ENCODE results near the gene TKT.

The TKT gene

DNA sequence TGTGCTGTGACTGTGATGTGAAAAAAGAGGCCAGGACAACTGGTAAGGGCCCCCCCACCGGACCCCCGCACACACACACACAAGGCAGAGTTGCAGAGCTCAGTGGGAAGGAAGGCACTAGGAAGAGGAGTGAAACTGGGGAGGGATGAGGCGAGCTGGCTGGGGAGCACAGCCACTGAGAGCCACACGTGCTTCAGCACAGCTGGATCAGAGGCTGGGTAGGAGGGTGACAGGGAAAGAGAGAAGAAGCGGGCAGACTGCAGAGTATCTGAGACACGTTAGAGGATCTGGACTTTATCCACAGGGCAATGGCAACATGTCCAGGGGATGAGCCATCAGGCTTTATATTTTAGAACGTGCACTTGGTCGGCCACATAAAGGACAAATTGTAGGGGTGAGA is 38.0 kb upstream of the TKT start:
- POLR2A ChIA-PET: no interaction called here
- TF ChIP-seq ZNF384 (IDR thresholded peaks at IDR 0.05) (no peak), FOXK2 (IDR thresholded peaks at IDR 0.05) (no peak), L3MBTL2 (conservative IDR thresholded peaks at IDR 0.05) (no peak), TARDBP (IDR thresholded peaks at IDR 0.05) (no peak), HDGF (IDR thresholded peaks at IDR 0.05; ENCODE audit: borderline replicate concordance) (no peak), ARNT (IDR thresholded peaks at IDR 0.05) (no peak), SUZ12 (IDR thresholded peaks at IDR 0.05) (no peak)
- CTCF ChIA-PET: no interaction called here

DNA sequence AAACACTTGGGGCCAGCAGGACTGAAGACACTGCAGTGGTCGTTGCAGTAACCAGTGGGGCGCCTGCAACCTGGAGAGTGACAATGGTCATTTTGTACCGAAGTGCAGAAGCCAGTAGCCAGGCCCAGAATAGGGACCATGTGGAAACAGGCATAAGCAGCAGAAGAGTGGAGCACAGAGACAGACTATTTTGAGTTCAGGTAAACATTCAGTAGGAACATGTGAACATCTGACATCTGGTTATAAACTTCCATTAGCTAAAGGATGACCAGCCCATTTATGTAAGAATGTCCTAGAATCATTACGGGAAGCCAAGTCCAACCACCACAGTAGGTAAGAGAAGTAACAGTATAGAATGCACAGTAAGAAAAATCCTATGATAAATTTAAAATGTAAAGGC is 32.4 kb upstream of the TKT start:
- CTCF ChIA-PET: no interaction called here
- POLR2A ChIA-PET: no interaction called here
- TF ChIP-seq BHLHE40 (IDR thresholded peaks at IDR 0.05; ENCODE audit: borderline replicate concordance) (no peak), SUZ12 (IDR thresholded peaks at IDR 0.05) (no peak), ARNT (IDR thresholded peaks at IDR 0.05) (no peak), TARDBP (IDR thresholded peaks at IDR 0.05) (no peak), SP1 (IDR thresholded peaks at IDR 0.05) (no peak), FOXM1 (IDR thresholded peaks at IDR 0.05; ENCODE audit: borderline replicate concordance) (no peak), FOXK2 (IDR thresholded peaks at IDR 0.05) (no peak), L3MBTL2 (conservative IDR thresholded peaks at IDR 0.05) (no peak), LEF1 (IDR thresholded peaks at IDR 0.05; ENCODE audit: borderline replicate concordance) (no peak), PKNOX1 (IDR thresholded peaks at IDR 0.05) (no peak), ELF4 (IDR thresholded peaks at IDR 0.05) (no peak)

More for the DNA sequence above, 38.0 kb upstream of the TKT start:
- DNase-seq (ENCODE audit: extremely low spot score): no peak

GRCh38 chr3:53287131-53287629 is 31.4 kb upstream of the TKT start:
- DNase-seq (ENCODE audit: extremely low spot score): no peak
- POLR2A ChIA-PET: no interaction called here
- CTCF ChIA-PET: no interaction called here
- TF ChIP-seq FOXM1 (IDR thresholded peaks at IDR 0.05; ENCODE audit: borderline replicate concordance) (no peak), L3MBTL2 (conservative IDR thresholded peaks at IDR 0.05) (no peak), FOXK2 (IDR thresholded peaks at IDR 0.05) (no peak), SUZ12 (IDR thresholded peaks at IDR 0.05) (no peak), FOXA1 (IDR thresholded peaks at IDR 0.05) (no peak), TARDBP (IDR thresholded peaks at IDR 0.05) (no peak), NFRKB (IDR thresholded peaks at IDR 0.05) (no peak), ARNT (IDR thresholded peaks at IDR 0.05) (no peak), PKNOX1 (IDR thresholded peaks at IDR 0.05) (no peak), CTBP1 (IDR thresholded peaks at IDR 0.05; ENCODE audit: borderline replicate concordance) (no peak), BHLHE40 (IDR thresholded peaks at IDR 0.05; ENCODE audit: borderline replicate concordance) (no peak), SP1 (IDR thresholded peaks at IDR 0.05) (no peak), ELF4 (IDR thresholded peaks at IDR 0.05) (no peak), HDGF (IDR thresholded peaks at IDR 0.05; ENCODE audit: borderline replicate concordance) (no peak), ZNF384 (IDR thresholded peaks at IDR 0.05) (no peak), LEF1 (IDR thresholded peaks at IDR 0.05; ENCODE audit: borderline replicate concordance) (no peak)

More for the DNA sequence above, 32.4 kb upstream of the TKT start:
- DNase-seq (ENCODE audit: extremely low spot score): no peak

- CTCF ChIA-PET: no interaction called here
- no peak for DNase-seq (ENCODE audit: extremely low spot score)
- TF ChIP-seq L3MBTL2 (conservative IDR thresholded peaks at IDR 0.05): no peak
- no peak for TF ChIP-seq CTBP1 (IDR thresholded peaks at IDR 0.05; ENCODE audit: borderline replicate concordance)
- TF ChIP-seq FOXM1 (IDR thresholded peaks at IDR 0.05; ENCODE audit: borderline replicate concordance): no peak
- no peak for TF ChIP-seq NFRKB (IDR thresholded peaks at IDR 0.05)
- no peak for TF ChIP-seq ELF4 (IDR thresholded peaks at IDR 0.05)
- TF ChIP-seq FOXK2 (IDR thresholded peaks at IDR 0.05): no peak
- POLR2A ChIA-PET: no interaction called here
These were observed 30.9 kb upstream of the TKT start for GRCh38 chr3:53286727-53287126.

GRCh38 chr3:53282581-53282980 is 26.8 kb upstream of the TKT start:
- CTCF ChIA-PET: no interaction called here

DNA sequence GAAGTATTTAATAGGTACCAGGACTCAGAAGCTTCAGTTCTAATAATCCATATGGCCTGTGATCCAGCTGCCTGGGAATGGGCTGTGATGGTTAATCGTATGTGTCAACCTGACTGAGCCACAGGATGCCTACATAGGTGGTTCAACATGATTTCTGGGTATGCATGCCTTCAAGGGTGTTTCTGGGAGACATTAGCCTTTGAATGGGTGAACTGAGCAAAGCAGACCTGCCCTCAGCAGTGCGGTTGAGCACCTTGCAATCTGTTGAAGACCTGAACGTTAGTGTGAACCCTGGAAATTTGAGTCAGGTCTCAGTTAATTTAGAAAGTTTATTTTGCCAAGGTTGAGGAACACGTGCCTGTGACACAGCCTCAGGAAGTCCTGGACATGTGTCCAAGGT is 22.8 kb upstream of the TKT start:
- DNase-seq (ENCODE audit: extremely low spot score): no peak
- CTCF ChIA-PET: no interaction called here
- POLR2A ChIA-PET: no interaction called here
- no peak for TF ChIP-seq SUZ12 (IDR thresholded peaks at IDR 0.05)
- no peak for TF ChIP-seq NFRKB (IDR thresholded peaks at IDR 0.05)
- TF ChIP-seq TARDBP (IDR thresholded peaks at IDR 0.05): no peak
- TF ChIP-seq ARNT (IDR thresholded peaks at IDR 0.05): no peak

More at GRCh38 chr3:53282581-53282980, 26.8 kb upstream of the TKT start:
- no peak for DNase-seq (ENCODE audit: extremely low spot score)
- no peak for TF ChIP-seq L3MBTL2 (conservative IDR thresholded peaks at IDR 0.05)
- no peak for TF ChIP-seq LEF1 (IDR thresholded peaks at IDR 0.05; ENCODE audit: borderline replicate concordance)
- no peak for TF ChIP-seq PKNOX1 (IDR thresholded peaks at IDR 0.05)
- TF ChIP-seq BHLHE40 (IDR thresholded peaks at IDR 0.05; ENCODE audit: borderline replicate concordance): no peak
- TF ChIP-seq SP1 (IDR thresholded peaks at IDR 0.05): no peak
- TF ChIP-seq ZNF384 (IDR thresholded peaks at IDR 0.05): no peak
- TF ChIP-seq HDGF (IDR thresholded peaks at IDR 0.05; ENCODE audit: borderline replicate concordance): no peak
- no peak for TF ChIP-seq SUZ12 (IDR thresholded peaks at IDR 0.05)
- TF ChIP-seq CTBP1 (IDR thresholded peaks at IDR 0.05; ENCODE audit: borderline replicate concordance): no peak
- no peak for TF ChIP-seq ARNT (IDR thresholded peaks at IDR 0.05)
- POLR2A ChIA-PET: no interaction called here
